Vagina (tissue), 2 donors: ENCODE measurements around the gene CLCN6. TPM values are rescaled to one million over a fixed set of nuclear protein-coding genes. Genes with fewer than 3 reads are reported as not detected.

ENCODE experiments used
- DNase-seq, 2 donors: peaks; one replicate each; pipeline ENCODE4 v3.0.0-alpha.2; 2017; ENCODE audit errors: extremely low spot score in 2 of 2
- H3K27ac ChIP-seq: fragments of 200-600 bp; sonication (generic); one replicate; pipeline ENCODE4 v1.5.1; 2019
- H3K27me3 ChIP-seq: fragments of 200-600 bp; sonication (generic); one replicate; pipeline ENCODE4 v1.5.1; 2019
- H3K36me3 ChIP-seq, 2 donors: fragments of 200-600 bp; sonication (generic); one replicate each; pipeline ENCODE4 v1.5.1; 2017 to 2019
- H3K4me1 ChIP-seq: fragments of 200-600 bp; sonication (generic); one replicate; pipeline ENCODE4 v1.5.1; 2019
- H3K4me3 ChIP-seq, 2 donors: fragments of 200-600 bp; sonication (generic); 1 replicate in 1 of 2; 2 replicates in 1 of 2; pipeline ENCODE4 v1.5.1; 2016 to 2019
- H3K9me3 ChIP-seq: fragments of 200-600 bp; sonication (generic); one replicate; pipeline ENCODE4 v1.5.1; 2019
- POLR2A ChIP-seq, 2 donors: fragments of 450-650 bp; IDR thresholded peaks; one replicate each; pipeline ENCODE4 v1.6.1; 2017; ENCODE audit warnings: antibody characterized with exemption in 2 of 2, mild to moderate bottlenecking in 2 of 2, moderate library complexity in 2 of 2
- POLR2AphosphoS5 ChIP-seq, 2 donors: sonication (generic); formaldehyde crosslinking; IDR thresholded peaks; one replicate each; pipeline ENCODE4 v1.9.0; 2017; ENCODE audit warnings: antibody characterized with exemption in 2 of 2, mild to moderate bottlenecking in 2 of 2, low read depth in 1 of 2; ENCODE audit not compliant: insufficient read depth in 1 of 2
- intact Hi-C: fragments of 100-400 bp; cut with DNase I; formaldehyde crosslinking; loops from one replicate; pipeline ENCODE4 v1.15.1; 2023
- total RNA-seq: library from RNA; depleted of rRNA; stranded (reverse); fragments of >200 nt; gene quantifications from one replicate; pipeline ENCODE4 v1.2.3, GENCODE V29; 2016
- TF ChIP-seq, protein P1 (sequence below), 3 experiments: fragments of 450-650 bp in 2 of 3; fragments of 200-600 bp in 1 of 3; sonication (generic) in 1 of 3; IDR thresholded peaks; one replicate each; pipeline ENCODE4 v1.5.1; 2017 to 2019; ENCODE audit warnings: antibody characterized with exemption in 3 of 3, mild to moderate bottlenecking in 2 of 3, moderate library complexity in 2 of 3

The CLCN6 gene
- total RNA-seq, 1 donor from 2014 or later = 19.2 TPM

DNA sequence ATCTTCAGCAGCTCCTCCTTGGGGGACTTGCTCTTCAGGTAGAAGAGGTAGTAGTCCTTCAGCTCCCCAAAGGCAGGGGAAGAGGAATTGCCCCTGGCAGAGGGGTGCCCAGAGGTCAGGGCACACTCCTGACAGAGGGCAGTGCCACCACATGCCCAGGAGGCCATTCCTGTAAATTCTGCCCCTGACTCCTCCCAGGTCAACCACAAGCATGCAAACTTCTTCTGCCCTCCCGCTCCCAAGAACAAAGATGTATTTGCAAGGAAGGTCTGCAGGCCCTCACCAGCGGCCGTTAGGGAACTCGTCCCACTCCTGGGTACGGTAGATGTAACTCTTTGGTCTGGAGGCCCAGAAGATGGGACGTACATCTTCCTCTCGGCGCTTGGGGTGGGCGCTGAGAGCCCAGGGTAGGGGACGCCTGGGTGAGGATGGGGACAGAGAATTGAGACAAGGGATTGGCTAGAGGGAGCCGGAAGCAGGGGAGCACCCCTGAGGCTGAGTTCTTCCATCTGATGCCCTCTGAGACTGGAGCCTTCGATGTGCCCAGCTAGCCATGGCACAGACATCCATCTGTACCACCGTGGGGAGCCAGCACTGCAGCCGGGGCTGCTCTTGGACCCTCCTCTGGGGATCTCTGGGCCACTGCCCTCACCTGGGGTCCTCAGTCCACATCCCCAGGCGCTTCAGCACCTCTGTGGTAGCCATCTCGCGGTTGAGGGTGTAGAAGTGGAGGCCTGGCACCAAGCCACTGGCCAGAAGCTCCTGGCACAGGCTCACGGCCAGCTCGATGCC lies 11.3 kb upstream of the CLCN6 start:
- Histone ChIP-seq H3K4me1 (peaks cover 33% of the 10 kb centered on the region), H3K36me3 (peaks cover 0 to 55% of the 10 kb centered on the region in 2 donors), H3K27ac (peak overlapping the region; percentile 23), H3K27me3 (no peaks in the 10 kb centered on the region), H3K4me3 (no peak overlapping the region), H3K9me3 (no peaks in the 10 kb centered on the region)
- intact Hi-C loops = no loop called here
- TF ChIP-seq POLR2A (IDR thresholded peaks at IDR 0.05) = no peak
- TF ChIP-seq POLR2AphosphoS5 (IDR thresholded peaks at IDR 0.05; ENCODE audit: insufficient read depth in 1 of 2, low read depth in 1 of 2) = no peak
- TF ChIP-seq, protein P1, sequence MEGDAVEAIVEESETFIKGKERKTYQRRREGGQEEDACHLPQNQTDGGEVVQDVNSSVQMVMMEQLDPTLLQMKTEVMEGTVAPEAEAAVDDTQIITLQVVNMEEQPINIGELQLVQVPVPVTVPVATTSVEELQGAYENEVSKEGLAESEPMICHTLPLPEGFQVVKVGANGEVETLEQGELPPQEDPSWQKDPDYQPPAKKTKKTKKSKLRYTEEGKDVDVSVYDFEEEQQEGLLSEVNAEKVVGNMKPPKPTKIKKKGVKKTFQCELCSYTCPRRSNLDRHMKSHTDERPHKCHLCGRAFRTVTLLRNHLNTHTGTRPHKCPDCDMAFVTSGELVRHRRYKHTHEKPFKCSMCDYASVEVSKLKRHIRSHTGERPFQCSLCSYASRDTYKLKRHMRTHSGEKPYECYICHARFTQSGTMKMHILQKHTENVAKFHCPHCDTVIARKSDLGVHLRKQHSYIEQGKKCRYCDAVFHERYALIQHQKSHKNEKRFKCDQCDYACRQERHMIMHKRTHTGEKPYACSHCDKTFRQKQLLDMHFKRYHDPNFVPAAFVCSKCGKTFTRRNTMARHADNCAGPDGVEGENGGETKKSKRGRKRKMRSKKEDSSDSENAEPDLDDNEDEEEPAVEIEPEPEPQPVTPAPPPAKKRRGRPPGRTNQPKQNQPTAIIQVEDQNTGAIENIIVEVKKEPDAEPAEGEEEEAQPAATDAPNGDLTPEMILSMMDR (IDR thresholded peaks at IDR 0.05) = no peak
- DNase-seq = no peak

DNA sequence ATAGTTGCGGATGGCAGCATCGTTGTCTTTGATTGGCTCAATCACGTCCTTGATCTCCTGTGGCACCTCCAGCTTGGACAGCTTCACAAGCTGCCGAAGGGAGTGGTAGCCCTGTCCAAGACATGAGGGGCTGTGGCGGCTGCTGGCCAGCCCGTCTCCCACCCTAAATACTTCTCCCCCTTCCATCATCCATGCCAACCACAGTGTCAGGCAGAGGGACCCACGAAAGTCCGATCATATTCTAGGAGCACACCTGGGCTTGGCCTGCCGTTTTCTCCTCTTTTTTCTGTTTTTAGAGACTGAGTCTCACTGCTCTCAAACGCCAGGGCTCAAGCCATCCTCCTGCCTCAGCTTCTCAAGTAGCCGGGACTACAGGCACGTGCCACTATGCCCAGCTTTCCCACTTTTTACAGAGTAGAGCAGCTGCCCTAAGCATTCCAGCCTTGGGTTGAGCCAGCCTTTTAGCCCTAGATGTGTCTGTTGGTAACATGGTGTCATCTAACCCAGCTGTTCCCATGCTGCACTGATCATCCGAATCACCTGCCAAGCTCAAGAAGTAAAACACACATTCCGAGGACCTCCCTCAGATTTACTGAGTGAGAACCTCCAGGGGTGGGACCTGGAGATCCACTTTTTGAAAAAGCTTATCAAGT lies 10.6 kb upstream of the CLCN6 start:
- peaks cover 0 to 60% of the 10 kb centered on the region in 2 donors for H3K36me3 ChIP-seq
- peaks cover 26% of the 10 kb centered on the region for H3K4me1 ChIP-seq
- TF ChIP-seq, protein P1 (IDR thresholded peaks at IDR 0.05) = no peak
- TF ChIP-seq POLR2AphosphoS5 (IDR thresholded peaks at IDR 0.05; ENCODE audit: insufficient read depth in 1 of 2, low read depth in 1 of 2) = no peak
- TF ChIP-seq POLR2A (IDR thresholded peaks at IDR 0.05) = no peak
- H3K27me3 ChIP-seq = no peaks in the 10 kb centered on the region
- no peaks in the 10 kb centered on the region for H3K9me3 ChIP-seq
- no peak for DNase-seq
- H3K27ac ChIP-seq = peak overlapping the region; percentile 23
- H3K4me3 ChIP-seq = no peak overlapping the region
- intact Hi-C loops = no loop called here

DNA sequence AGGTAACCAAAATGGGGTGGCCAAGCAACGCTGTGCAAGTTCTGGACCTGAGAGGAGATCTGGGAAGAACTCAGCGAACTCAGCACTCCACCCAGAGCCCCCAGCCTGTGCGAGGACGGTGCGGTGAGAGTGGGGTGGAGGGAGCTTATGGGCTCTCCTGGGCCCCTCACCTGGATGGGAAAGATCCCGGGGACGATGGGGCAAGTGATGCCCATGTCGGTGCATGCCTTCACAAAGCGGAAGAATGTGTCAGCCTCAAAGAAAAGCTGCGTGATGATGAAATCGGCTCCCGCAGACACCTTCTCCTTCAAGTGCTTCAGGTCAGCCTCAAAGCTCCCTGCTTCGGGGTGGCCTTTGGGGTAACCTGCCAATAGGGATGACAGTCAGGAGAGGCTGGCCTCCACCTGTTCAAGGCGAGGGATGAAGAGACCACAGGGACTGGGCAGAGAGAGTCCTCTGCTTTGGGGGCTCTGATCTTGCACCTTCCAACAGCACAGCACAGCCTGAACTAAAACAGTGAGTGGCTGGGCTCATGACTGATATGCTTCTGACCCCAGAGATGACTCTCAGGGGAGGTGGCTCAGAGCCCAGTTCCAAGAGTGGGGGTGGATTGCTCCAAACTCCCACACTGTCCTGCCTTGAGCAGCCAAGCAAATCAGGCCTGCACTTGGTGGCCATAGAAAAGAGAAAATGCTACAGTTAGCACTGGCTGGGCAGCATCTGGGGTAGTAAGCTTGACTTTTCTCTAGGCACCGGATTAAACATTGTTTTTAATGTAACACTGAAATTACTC lies 9.8 kb upstream of the CLCN6 start:
- intact Hi-C loops = no loop called here
- Histone ChIP-seq H3K4me1 (peaks cover 24% of the 10 kb centered on the region), H3K27me3 (no peaks in the 10 kb centered on the region), H3K4me3 (no peak overlapping the region), H3K27ac (no peak overlapping the region), H3K9me3 (no peaks in the 10 kb centered on the region), H3K36me3 (peaks cover 0 to 68% of the 10 kb centered on the region in 2 donors)
- no peak for DNase-seq
- TF ChIP-seq POLR2AphosphoS5 (IDR thresholded peaks at IDR 0.05; ENCODE audit: insufficient read depth in 1 of 2, low read depth in 1 of 2) (no peak), POLR2A (IDR thresholded peaks at IDR 0.05) (no peak)
- TF ChIP-seq, protein P1 (IDR thresholded peaks at IDR 0.05) = no peak

DNA sequence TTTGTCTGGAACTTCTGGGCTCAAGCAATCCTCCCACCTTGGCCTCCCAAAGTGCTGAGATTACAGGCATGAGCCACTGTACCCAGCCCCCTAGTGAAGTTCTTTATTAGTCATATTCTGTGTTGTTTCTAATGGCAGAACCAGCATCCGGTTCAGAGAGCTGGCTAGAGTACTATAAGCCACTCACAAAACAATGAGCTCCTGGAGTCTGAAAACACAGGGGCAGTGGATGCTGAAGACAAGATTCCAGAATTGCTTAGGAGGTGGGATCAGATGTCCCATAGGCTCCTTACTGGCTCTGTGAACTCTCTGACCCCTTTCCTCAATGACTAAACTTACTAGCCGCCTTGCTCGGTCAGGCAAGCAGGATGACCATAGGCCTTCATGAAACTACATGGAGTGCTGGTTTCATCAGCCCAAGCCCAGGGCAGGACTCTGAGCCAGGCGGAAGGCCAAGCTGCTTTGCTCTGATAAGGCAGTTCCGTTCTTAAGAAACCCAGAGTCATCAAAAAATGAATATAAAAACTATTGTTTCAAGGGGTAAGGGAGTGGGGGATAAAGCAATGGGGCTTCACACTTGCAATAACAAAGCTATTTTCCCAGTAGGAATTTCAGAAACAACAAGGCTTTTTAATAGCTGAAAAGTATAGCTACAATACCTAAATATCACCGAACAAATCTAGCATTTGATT lies 8.3 kb upstream of the CLCN6 start:
- TF ChIP-seq POLR2A (IDR thresholded peaks at IDR 0.05) (no peak), POLR2AphosphoS5 (IDR thresholded peaks at IDR 0.05; ENCODE audit: insufficient read depth in 1 of 2, low read depth in 1 of 2) (no peak)
- TF ChIP-seq, protein P1 (IDR thresholded peaks at IDR 0.05) = no peak
- H3K27ac ChIP-seq = no peak overlapping the region
- no peak overlapping the region for H3K4me3 ChIP-seq
- H3K9me3 ChIP-seq = no peaks in the 10 kb centered on the region
- H3K4me1 ChIP-seq = peaks cover 27% of the 10 kb centered on the region
- H3K36me3 ChIP-seq = peaks cover 0 to 62% of the 10 kb centered on the region in 2 donors
- DNase-seq = no peak
- H3K27me3 ChIP-seq = no peaks in the 10 kb centered on the region
- intact Hi-C loops = no loop called here
